Measurements from ENCODE around the gene ADAMTSL4.

DNA sequence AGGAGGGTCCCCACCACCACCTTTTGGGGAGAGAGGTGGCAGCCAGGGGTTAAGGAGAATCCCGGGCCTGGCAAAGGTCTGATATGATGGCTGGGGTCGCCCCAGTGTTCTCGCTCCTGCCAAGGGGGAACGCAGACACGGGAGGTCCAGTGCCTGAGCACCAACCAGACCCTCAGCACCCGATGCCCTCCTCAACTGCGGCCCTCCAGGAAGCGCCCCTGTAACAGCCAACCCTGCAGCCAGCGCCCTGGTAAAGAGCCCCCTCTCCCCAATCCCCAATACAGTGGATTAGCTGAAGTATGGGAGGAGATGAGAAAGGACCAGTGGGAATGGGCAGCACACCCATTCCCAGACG is 10.4 kb downstream of the ADAMTSL4 start:
- TF ChIP-seq, protein P1, sequence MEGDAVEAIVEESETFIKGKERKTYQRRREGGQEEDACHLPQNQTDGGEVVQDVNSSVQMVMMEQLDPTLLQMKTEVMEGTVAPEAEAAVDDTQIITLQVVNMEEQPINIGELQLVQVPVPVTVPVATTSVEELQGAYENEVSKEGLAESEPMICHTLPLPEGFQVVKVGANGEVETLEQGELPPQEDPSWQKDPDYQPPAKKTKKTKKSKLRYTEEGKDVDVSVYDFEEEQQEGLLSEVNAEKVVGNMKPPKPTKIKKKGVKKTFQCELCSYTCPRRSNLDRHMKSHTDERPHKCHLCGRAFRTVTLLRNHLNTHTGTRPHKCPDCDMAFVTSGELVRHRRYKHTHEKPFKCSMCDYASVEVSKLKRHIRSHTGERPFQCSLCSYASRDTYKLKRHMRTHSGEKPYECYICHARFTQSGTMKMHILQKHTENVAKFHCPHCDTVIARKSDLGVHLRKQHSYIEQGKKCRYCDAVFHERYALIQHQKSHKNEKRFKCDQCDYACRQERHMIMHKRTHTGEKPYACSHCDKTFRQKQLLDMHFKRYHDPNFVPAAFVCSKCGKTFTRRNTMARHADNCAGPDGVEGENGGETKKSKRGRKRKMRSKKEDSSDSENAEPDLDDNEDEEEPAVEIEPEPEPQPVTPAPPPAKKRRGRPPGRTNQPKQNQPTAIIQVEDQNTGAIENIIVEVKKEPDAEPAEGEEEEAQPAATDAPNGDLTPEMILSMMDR (IDR thresholded peaks at IDR 0.05; ENCODE audit: extremely low read depth in 1 of 2, insufficient read depth in 1 of 2, low read depth in 1 of 2, low read length in 2 of 2) = no peak
- TF ChIP-seq POLR2A (IDR thresholded peaks at IDR 0.05; ENCODE audit: low read depth, low read length) = no peak
- TF ChIP-seq MYC (IDR thresholded peaks at IDR 0.05; ENCODE audit: low read depth, low read length) = no peak
